Esophagus squamous epithelium (tissue), 4 donors: Measurements from ENCODE around the gene PNPO.

Experiments
- CTCF ChIP-seq, 6 experiments: fragments of 450-650 bp in 4 of 6; fragments of 200-600 bp in 2 of 6; sonication (generic) in 2 of 6; IDR thresholded peaks; one replicate each; pipeline ENCODE4 v1.5.1; 2016 to 2019; ENCODE audit warnings: antibody characterized with exemption in 6 of 6, mild to moderate bottlenecking in 4 of 6, moderate library complexity in 4 of 6
- POLR2A ChIP-seq, 4 donors: fragments of 450-650 bp; IDR thresholded peaks; one replicate each; pipeline ENCODE4 v1.6.1; 2017; ENCODE audit warnings: antibody characterized with exemption in 4 of 4, mild to moderate bottlenecking in 4 of 4, moderate library complexity in 3 of 4

- no peak for TF ChIP-seq CTCF (IDR thresholded peaks at IDR 0.05)
- no peak for TF ChIP-seq POLR2A (IDR thresholded peaks at IDR 0.05)
Measured at GRCh38 chr17:47980541-47980940, 39.2 kb downstream of the PNPO start.
